Measurements from ENCODE around the gene USE1.
A peak's percentile ranks its signal among the peaks of the same experiment; 100 is the strongest.

USE1 gene

DNA sequence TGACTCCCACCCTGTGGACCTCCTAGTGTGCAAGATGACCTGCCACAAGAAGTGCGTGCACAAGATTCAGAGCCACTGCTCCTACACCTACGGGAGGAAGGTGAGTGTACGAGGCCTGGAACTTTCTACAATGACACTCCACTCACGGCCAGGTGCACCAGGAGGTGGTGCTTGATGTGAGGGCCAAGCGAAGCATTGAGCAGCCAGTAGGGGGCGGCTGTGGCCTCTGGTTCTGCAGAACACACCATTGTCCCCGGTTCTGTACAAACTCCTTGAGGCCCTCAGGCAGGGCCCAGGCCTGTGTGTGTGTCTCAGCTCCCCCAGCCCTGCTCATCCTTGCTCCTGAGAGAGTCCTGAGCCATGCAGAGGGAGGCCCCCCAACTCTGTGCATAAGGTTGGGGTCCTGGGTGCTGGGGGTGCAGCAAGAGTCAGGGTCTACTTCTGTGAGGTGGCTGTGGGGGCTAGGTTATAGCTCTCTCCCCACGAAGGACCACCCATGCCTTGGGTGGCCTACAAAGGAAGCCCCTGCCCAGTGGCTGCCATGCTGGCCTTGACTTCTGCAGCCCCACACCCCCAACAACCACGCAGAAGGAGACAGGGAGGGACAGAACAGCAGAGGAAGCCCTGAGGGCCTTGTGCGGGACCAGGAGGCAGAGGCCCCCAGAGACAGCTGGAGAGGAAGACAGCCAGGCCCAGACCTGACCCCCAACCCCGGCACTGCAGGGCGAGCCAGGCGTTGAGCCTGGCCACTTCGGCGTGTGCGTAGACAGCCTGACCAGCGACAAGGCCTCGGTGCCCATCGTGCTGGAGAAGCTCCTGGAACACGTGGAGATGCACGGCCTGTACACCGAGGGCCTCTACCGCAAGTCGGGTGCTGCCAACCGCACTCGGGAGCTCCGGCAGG lies 9.7 kb upstream of the USE1 start:
- DNase-seq, result no peak

- no peak for DNase-seq
Observed at GRCh38 chr19:17206736-17207581, 8.2 kb upstream of the USE1 start.

- DNase-seq, result no peak
Observed at GRCh38 chr19:17209126-17210036, 5.8 kb upstream of the USE1 start.

- no peak for DNase-seq
Observed at GRCh38 chr19:17210296-17210695, 4.9 kb upstream of the USE1 start.

- no peak for DNase-seq
Observed at GRCh38 chr19:17211547-17212446, 3.4 kb upstream of the USE1 start.

DNA sequence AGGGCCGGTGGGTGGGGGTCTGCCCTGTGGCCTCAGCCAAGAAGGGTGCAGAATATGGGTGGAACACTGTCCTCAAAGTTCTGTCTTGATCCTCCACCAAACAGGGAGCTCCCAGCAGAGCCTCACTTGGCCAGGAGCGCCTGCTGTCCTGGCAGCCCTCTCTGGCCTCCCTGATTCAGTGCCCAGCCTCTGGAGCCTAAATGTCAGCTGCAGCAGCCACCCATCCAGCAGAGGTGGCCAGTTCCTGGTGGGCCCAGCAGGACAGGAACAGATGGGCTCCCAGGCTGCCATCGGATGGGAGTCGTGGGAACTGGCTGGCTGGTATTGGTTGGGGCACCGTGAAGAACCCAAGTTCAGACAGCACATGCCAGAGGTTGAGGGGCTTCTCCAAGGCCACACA lies 1.8 kb upstream of the USE1 start:
- no peak for DNase-seq

DNA sequence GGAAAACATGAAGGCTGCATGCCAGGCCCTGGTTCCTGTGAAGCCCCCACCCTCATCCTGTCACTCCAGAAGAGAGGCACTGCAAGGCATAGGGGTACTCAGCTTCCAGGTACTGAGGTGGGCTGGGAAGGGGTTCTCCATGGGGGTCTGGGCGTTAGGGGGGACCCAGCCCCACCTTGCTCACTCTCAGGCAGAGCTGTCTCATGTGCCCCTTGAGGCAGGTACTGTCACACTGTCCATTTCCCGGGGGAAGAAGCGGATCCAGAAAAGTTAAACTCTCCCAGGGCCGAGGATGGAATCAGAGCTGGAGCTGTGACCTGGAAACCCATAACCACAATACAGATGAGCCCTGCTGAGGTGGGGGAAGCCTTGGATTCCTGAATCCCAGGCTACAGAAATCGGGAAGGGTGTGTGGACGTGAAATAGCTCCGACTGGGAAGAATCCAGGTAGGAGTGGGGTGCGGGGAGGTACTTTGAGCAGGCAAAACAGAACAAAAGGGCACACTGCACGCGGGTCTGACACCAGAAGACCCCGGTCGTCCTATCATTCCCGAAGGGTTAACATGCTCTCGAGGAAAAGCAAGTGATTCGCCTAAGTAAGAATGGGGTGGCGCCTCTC lies 540 bp upstream of the USE1 start:
- DNase-seq, result no peak

- no peak for DNase-seq
Observed at GRCh38 chr19:17216058-17216670, 1.0 kb downstream of the USE1 start.

DNA sequence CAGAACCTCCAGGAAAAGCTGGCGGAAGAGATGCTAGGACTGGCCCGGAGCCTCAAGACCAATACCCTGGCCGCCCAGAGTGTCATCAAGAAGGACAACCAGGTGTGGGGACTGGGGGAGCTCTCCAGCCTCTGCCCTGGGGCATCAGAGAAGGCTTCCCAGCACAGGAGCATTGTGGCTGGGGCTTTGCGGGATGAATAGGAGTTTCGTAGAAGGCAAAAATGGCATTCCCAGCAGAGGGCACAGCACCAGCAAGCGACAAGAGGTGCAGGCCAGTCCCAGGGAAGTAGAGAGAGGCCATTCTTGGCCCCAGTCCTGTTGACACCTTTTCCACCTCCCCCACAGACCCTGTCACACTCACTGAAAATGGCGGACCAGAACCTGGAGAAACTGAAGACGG lies 4.1 kb downstream of the USE1 start:
- no peak for DNase-seq

DNA sequence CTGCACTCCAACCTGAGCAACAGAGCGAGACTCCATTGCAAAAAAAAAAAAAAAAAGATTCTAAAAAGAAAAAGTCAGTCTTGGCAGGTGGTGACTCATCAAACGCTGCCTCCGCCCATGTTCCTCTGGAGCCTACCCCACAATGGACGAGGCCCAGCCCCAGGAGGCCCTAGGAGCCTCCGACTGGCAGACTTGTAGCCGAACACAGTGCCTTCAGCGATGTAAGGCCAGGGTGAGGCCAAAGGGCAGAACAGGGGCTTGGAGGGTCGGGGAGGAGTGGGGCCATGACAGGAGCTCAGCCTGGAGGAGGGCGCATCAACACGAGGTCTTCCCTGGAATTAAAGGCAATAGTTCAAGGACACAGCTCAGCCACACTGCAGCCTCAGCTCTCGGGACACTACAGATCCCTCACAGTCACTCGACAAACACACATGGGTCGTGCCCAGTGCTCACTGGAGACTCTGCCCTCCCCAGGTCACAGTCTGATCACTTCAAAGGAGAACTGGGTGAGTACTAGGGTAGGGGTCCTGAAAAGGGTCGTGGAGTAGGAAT lies 5.1 kb downstream of the USE1 start:
- DNase-seq, result no peak

- no peak for DNase-seq
Observed at GRCh38 chr19:17225053-17225452, 9.9 kb downstream of the USE1 start.

- peak; percentile 98 for DNase-seq
Observed at GRCh38 chr19:17226002-17226933, 11.1 kb downstream of the USE1 start, which contains the start of gene OCEL1. OCEL1 (plus strand) TSS chr19:17226226; CDS start chr19:17226248, 22 bp downstream.

DNA sequence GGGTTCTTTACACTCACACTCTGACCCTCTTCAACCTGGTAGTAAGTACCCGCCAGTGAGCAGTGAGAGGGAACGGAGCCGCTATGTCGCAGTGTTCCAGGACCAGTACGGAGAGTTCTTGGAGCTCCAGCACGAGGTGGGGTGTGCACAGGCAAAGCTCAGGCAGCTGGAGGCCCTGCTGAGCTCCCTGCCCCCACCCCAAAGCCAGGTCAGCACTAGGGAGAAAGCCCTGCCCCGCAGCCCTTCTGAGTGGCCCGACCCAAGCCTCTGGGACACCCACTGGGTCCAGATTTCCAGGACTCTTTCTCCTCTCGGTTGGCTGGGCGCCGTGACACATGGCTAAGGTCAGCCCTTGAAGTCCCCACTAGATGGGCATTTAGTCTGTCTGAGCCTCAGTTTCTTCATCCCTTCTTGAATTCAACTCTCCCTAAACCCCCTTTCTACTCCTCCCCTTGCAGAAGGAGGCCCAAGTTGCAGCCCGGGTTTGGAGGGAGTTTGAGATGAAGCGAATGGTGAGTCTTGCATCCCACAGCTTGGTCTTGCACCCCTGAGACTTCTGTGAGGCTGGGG lies 12.7 kb downstream of the USE1 start:
- DNase-seq, result no peak

DNA sequence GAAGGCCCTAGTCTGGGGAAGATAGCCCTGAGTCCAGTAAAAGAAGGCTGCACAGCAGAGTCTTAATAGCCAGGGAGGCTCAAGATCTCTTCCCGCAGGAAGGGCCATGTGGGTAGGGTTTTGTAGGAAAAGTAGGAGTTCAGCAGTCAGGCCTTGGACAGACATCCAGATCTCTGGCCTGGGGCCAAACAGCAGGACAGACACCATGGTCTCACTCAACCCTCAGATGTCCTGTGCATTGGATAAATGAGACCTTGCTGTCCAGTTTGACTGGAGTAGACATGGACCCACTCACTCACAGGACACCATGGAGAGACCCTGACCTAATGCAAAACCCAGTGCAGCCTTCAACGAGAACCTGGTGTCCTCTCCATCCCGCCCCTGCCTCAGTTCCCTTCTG lies 14.7 kb downstream of the USE1 start:
- no peak for DNase-seq

DNA sequence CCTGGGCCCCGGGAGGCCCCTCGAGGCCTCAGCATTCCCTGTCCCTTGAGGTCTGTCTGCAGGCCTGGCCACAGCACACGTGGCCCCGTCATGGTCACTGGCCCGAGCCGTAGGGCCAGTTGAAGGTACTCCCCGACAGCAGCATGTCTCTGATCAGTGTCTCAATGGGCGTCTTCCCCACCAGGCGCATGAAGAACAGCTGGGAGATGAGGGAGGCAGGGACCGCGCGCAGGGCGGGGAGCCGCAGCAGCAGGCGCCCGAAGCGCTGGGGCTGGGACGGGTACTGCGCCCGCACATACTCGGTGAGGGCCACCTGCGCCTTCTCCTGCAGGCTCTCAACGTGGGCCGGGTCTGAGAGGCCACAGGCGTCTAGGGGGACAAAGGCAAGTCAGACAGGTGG lies 17.1 kb downstream of the USE1 start:
- no peak for DNase-seq

DNA sequence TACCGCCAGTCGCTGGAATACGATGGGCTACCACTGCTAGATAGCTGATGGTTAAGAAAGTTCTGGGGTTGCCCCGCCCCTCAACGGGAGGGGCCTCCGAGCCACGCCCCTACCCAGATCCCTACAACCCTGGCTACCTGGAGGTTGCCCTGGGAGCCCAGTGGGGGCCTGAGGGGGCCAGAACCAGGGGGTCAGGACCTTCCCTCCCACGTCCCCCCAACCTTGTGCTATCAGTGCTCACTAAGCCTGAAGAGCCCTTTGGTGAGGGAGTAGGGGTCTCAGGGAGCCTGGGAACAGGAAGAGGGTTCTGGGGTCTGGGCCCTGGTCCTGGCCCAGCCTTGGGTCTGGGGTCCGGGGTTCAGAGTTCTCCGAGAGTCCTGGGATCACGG lies 19.7 kb downstream of the USE1 start:
- no peak for DNase-seq

GRCh38 chr19:17235300-17235970 lies 20.3 kb downstream of the USE1 start:
- no peak for DNase-seq
